SH-SY5Y (cell line): ENCODE measurements around the gene ZNF618.

ENCODE experiments used
- GATA2 ChIP-seq: IDR thresholded peaks from 2 replicates; pipeline ENCODE4 v1.6.1; 2011; ENCODE audit warnings: mild to moderate bottlenecking, low read depth, low read length
- GATA3 ChIP-seq: IDR thresholded peaks from 2 replicates; pipeline ENCODE4 v1.6.1; 2011; ENCODE audit warnings: low read depth, mild to moderate bottlenecking, low read length, moderate library complexity

- TF ChIP-seq GATA3: no peak
- TF ChIP-seq GATA2: no peak
Observed at GRCh38 chr9:113967380-113967779, 91.3 kb downstream of the ZNF618 start.
